NB4 (cell line): ENCODE results near the gene ASB18.

ENCODE experiments used
- MYC ChIP-seq: IDR thresholded peaks from 2 replicates; pipeline ENCODE4 v1.6.1; 2011; ENCODE audit warnings: low read depth, low read length
- POLR2A ChIP-seq: IDR thresholded peaks from 2 replicates; pipeline ENCODE4 v1.6.1; 2011; ENCODE audit warnings: mild to moderate bottlenecking; ENCODE audit not compliant: insufficient read length; ENCODE audit errors: extremely low read depth
- TF ChIP-seq, protein P1 (sequence below): IDR thresholded peaks from one replicate; pipeline ENCODE4 v1.5.1; 2012; ENCODE audit warnings: low read depth, low read length

DNA sequence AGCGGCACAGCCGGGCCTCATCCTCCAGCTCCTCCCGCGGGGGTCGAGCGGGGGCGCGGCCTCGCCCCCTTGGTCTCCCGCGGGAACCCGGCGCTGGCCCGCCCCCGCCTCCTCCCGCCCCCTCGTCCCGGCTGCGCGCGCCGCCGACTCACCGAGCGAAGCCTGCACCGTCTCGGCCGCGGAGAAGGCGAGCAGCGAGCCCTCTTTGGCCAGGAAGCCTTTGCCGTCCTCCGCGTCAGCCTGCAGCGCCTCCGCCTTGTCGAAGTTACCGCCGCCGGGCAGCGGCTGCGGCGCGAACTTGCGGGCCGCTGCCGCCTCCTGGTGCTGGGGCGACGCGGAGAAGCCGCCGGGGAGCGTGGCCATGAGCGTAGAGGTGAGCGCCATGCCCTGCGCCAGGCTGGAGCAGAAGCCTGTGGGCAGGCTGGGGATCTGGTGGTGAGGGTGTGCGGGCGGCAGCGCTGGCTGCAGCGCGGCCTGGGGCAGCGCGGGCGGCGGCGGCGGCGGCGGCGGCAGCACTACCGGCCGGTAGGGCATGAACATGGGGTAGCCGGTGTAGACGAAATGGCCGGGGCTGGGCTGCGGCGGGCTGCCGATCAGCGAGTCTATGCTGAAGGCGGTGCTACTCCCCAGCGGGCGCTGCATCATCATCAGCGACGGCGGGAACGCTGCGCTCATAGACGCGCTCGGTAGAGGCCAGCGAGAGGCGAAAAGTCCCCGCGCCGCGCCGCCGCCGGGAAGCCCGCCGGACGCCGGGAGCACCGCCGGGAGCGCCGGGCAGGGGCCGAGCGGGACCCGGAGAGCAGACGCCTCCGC, 96.7 kb downstream of the ASB18 start:
- TF ChIP-seq, protein P1, sequence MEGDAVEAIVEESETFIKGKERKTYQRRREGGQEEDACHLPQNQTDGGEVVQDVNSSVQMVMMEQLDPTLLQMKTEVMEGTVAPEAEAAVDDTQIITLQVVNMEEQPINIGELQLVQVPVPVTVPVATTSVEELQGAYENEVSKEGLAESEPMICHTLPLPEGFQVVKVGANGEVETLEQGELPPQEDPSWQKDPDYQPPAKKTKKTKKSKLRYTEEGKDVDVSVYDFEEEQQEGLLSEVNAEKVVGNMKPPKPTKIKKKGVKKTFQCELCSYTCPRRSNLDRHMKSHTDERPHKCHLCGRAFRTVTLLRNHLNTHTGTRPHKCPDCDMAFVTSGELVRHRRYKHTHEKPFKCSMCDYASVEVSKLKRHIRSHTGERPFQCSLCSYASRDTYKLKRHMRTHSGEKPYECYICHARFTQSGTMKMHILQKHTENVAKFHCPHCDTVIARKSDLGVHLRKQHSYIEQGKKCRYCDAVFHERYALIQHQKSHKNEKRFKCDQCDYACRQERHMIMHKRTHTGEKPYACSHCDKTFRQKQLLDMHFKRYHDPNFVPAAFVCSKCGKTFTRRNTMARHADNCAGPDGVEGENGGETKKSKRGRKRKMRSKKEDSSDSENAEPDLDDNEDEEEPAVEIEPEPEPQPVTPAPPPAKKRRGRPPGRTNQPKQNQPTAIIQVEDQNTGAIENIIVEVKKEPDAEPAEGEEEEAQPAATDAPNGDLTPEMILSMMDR: no peak
- TF ChIP-seq POLR2A (no peak), MYC (no peak)
